HG03457 (cell line): ENCODE results near the gene SLC2A2.
"Not testable (repeated sequence)": the region's sequence is repeated elsewhere in the genome, so short reads cannot be mapped to it uniquely, and the experiment has no call there.

Source experiments
- ATAC-seq: cut with Tn5 transposase; IDR thresholded peaks from one replicate; pipeline ENCODE4 v1.9.1; 2021; ENCODE audit warnings: moderate number of reproducible peaks; ENCODE audit not compliant: unreplicated experiment

SLC2A2 gene

DNA sequence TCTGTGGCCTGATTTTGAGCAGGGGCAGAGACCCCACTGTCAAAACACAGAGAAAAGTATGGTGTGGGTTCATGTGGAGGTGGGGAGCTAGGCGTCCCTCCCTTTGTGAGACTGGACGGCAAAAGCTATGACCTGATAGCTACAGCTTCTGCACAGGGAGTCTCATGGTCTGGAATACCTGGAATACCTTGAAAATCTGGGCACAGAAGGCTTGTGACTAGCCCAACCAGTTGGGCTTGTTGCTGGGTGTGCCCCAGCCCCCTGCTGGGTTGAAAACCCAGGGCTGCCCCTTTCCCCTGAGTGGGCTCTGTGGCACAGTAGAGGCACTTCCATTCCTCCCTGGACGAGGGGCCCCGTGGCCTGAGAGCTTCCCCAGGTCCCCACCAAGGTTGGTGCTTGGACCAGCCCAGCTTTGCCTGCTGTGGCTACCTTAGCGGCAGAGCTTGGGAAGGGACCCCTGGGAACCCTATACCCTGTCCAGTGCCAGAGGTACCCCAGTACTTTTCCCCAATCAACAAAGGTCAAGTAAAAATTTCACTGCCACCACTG lies 37.3 kb downstream of the SLC2A2 start:
- ATAC-seq, result no peak

DNA sequence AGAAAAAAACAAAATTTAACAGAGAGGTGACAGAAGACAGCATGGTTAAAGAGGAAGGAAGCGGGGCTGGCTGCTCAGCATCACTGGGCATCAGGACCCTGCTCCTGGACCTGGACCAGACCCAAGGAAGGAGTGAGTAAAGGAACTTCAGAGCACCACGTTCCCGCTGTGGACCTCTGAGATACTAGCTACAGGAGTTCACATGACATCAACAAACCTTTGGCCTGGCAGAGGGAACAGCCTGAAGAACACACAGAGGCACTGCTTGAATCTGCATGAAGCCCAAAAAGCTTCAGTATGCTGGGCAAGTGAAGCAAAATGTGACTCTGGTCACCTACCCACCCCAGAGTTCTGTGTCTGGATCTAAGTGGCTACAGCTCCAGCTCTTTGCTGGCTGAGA lies 38.1 kb downstream of the SLC2A2 start:
- ATAC-seq, result no peak

DNA sequence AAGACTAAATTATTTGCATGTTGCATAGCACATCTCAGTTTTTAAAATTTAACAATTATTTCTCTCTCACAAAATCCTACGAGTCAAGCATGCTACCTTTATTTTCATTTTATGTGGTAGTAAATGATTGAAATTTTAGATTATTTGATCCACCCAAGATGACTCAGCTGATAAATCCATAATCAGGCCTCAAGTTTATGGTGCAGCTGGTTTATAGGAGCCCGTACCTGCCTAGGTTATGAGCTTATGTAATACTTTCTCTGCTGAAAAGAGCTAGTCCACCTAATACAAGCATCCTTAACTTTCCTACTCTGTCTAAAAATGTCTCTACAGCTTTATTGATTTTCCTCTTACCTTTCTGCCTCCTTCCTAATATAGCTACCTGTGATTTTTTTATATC lies 41.2 kb downstream of the SLC2A2 start:
- no peak for ATAC-seq

DNA sequence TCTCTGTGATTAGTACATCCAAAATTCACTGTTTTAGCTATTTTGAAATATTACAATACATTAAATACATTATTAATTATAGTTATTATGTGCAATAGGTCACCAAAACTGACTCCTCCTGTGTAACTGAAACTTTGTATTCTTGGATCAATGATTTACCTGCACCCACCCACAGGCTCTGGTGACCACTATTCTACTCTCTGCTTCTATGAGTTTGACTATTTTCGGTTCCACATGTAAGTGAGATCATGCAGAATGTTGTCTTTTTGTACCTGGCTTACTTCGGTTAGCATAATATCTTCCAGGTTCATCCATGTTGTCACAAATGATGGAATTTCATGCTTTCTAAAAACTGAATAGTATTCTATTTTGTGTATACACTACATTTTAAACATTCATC lies 43.8 kb downstream of the SLC2A2 start:
- peak; percentile 96 for ATAC-seq

DNA sequence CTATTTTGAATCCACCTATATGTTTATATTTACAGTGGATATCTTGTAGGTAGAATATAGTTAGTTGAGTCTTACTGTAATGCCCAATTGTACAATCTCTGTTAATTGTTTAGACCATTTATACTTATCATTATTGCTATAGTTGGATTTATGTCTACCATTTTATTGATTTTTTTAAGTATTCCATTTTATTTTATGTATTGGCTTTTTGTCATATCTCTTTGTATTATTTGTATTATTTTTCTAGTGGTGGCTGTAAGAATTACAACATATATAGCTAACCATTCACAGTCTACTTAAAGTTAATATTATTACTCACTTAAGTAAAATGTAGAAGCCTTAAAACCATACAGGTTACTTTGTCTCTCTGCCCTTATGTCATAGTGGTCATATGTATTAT lies 46.1 kb downstream of the SLC2A2 start:
- no peak for ATAC-seq

DNA sequence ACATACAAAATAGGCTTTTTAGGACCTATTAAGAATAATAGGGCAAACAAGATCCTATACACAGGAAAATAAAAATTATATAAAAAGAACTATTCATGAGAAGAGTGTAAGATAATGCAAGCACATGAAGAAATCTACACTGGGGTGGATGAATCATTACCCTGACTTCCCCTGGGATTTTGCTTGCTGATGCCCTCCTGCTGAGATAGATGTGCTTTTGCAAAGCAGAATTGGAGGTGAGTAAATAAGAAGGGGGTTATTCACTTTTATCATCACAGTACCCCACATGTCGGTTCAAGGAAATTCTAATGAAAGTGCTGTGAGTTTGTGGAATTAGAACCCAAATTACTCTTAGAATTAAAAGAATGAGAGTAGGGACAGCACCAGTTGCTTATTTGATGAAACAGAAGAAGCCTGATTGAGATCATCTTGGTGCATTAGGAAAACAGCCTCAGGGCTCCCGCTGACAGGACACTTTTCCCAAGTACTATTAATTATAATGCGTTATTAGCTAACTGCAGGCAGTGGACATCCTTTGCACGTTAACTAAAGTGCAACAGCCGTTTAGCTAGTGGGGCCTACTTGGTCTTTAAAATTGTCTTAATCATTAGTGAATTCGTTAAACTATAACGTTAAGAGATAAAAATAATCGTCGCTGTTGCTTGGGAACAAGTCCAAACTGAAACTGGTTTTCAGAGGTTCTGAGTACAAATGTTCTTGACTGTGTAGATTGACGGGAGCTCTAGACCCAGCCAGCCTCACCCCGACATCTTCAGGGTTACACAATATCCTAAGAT lies 48.4 kb downstream of the SLC2A2 start:
- ATAC-seq, result no peak

DNA sequence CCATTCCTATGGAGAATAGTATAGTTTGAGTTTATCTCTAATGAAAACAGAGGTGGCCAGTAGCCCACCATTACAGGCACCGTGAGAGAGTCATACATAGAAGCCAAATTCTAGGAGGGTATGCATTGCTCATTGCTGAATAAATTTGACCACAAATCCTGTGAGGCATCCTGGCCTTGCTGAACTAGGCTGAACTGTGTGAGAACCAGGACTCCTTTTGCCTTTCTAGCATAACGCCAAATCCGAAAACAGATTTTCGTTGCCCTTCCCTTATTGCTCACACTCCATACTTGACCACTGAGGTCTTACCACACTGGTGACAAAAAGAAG lies 50.4 kb downstream of the SLC2A2 start:
- no peak for ATAC-seq

DNA sequence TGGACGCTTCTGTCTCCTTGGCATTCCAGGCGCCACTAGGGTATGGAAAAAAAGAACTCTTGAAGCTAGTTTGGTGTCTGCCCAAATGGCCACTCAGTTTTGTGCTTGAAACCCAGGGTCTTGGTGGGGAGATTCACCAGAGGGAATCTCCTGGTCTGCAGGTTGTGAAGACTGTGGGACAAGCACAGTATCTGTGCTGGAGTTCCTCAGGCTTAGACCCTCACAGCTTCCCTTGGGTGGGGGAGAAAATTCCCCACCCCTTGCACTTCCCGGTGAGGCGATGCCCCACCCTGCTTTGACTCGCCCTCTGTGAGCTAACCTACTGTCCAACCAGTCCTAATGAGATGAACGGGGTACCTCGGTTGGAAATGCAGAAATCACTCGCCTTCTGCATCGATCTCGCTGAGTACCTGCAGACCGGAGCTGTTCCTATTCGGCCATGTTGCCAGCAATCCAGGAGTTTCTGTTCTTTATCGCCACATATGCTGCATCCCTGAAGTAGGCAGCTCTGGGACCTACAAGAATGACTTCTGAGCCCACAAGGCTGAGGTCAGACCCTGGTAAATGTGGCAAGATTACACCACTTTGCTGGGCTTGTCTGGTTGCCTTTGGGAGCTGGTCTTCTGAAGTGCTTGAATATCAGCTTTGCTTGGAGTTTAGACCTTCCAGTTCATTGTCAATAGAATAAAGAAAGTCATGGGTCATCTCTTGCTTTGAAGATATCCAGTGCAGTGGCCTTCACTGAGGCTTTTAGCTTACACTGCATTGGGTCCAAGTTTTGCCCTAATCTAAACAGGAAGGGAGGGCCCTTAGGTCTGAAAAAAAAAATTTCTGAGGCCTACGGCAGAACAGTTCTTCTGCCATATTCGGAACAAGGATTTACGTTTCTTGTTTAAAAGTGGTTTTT lies 51.0 kb downstream of the SLC2A2 start:
- ATAC-seq, result no peak

DNA sequence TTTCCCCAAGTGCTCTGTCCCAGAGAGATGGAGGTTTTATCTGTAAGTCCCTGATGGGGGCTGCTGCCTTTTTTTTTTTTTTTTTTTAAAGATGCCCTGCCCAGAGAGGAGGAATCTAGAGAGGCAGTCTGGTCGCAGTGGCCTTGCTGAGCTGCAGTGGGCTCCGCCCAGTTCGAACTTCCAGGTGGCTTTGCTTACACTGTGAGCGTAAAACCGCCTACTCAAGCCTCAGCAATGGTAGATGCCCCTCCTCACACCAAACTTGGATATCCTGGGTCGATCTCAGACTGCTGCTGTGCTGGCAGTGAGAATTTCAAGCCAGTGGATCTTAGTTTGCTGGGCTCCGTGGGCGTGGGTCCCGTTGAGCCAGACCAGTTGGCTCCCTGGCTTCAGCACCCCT lies 51.6 kb downstream of the SLC2A2 start:
- no peak for ATAC-seq

DNA sequence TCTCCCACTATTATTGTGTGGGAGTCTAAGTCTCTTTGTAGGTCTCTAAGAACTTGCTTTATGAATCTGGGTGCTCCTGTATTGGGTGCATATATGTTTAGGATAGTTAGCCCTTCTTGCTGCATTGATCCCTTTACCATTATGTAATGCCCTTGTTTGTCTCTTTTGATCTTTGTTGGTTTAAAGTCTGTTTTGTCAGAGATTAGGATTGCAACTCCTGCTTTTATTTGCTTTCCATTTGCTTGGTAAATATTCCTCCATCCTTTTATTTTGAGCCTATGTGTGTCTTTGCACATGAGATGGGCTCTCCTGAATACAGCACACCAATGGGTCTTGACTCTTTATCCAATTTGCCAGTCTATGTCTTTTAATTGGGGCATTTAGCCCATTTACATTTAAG lies 53.6 kb downstream of the SLC2A2 start:
- ATAC-seq, result not testable (repeated sequence)

DNA sequence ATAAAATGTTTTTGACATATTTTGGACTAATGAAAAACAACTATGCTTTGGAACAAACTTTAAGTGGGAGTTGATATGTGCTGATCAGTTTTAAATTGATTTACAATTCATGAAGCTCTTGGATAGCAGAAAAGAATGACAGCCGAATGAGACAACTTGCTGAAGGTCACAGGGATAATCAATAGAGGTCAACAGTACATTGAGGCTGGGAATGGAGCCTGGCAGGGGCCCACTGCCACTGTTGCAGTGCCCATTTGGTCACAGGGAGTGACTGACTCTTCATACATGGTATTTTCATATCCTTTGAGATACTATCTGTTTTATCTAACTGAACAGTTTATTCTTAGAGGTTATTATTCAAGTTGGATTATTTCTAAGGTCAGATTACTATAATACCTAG lies 59.4 kb downstream of the SLC2A2 start:
- ATAC-seq, result no peak

DNA sequence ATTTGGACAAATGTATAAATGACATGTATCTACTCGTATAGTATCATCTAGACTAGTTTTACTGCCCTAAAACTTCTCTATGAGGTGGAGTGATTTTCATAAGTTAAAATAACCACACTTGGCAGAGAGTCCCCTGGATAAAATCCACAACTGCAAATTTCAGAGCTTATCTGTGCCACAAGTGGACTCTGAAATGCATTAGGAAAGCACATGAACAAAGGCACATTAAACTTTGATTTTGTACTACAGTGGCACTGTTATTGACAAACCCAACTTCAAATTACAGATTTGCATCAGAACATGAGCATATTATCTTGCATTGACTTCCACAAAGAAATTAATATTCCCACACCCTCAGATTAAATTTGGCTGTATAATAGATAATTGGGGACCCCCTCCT lies 60.0 kb downstream of the SLC2A2 start:
- ATAC-seq, result no peak

DNA sequence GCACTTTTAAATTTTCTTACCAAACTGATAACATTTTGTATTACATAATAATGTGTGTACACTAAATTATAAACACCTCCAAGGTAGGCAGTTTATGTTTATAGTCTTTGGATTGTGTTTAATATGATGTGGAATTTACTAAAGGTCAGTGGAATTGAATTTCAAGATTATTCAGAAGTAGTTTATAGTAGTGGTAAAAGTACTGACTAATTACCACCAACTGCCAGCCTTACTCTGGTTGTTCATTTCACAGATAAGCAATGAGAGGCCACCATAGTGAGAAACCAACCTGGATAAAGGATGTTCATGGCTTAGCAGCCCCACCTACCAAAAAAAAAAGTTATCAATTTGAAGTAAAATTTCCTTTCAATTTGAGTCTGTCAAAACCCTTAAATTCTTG lies 64.1 kb downstream of the SLC2A2 start:
- ATAC-seq, result no peak

DNA sequence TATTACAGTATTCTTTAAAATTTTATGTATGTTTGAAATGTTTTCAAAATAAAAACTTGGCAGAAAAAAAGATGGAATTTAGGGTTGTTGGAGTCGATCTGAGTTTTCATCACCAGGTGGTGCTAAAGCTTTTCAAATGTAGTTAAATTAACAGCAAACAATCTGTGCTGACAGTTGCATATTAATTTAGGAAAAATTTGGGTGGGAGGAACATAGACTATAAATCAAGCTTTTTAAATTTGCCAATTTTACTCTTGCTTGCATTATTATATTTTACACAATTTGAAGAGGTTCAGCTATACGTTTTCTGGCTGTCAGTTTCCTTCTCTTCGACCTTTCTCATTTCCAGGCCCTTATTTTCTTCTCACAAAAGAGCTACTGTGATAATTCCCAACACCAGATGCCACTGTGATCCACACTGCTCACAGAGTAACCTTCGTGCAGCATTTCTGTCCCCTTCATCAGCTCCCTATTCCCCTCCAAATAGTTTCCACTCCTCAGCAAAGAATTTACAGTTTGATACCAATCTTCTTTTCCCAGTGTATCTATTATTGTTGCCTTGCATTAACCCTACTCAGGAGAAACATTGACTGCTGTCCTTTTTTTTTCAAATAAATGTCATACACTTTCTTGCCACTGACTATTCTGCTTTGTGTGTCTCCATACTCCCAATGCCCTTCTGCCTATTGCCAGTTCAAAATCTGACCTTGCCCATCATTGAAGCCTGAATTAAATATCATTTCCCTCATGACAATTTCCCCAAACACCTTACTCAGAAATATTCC lies 64.7 kb downstream of the SLC2A2 start:
- no peak for ATAC-seq

DNA sequence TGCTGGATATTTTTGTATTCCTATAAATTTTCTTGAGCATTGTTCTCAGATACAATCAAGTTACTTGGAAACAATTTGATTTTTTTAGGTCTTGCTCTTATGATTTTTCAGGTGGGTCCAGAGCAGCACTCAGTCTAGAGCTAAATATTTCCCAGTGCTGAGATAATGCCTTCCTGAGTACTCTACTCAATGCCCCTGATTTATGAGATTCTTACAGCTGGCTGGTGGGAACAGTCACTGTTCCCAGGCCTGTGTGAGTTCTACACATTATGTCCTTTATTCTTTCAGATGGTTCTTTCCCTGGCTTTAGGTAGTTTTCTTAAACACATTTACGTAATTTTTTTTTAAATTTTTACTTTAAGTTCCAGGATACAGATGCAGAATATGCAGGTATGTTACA lies 67.1 kb downstream of the SLC2A2 start:
- no peak for ATAC-seq

DNA sequence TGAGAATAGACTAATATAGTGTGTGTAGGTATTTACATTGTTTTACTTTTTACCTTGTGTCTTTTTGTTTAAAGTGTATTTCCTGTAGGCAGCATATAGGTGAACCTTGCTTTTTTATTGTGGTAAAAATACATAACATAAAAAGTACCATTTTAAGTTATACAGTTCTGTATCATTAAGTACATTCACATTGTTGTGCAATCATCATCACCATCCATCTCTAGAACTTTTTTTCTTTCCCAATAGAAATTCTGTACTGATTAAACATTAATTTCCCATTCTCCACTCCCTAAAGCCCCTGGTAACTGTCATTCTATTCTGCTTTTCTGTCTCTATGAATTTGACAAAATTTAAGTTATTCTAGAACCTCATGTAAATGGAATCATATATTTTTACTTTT lies 69.9 kb downstream of the SLC2A2 start:
- no peak for ATAC-seq

DNA sequence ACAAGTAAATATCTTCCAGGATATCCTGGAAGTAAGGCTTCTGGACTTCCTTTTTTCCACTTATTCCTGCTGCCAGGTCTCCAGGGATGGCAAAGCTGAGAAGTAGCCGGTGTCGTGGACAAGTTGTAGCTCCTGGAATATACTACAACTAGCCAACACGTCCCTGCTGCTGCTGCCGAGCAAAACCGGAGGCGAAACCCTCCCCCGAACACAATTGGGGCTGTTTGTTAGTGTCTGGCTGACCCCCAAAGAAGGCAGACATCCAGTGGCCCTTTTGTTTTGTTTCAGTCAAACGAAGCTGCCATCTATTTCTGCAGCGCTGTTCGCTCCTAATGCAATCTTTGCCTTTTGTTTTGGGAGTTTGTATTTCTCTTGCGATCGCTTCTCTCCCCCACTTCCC lies 72.8 kb downstream of the SLC2A2 start:
- no peak for ATAC-seq

DNA sequence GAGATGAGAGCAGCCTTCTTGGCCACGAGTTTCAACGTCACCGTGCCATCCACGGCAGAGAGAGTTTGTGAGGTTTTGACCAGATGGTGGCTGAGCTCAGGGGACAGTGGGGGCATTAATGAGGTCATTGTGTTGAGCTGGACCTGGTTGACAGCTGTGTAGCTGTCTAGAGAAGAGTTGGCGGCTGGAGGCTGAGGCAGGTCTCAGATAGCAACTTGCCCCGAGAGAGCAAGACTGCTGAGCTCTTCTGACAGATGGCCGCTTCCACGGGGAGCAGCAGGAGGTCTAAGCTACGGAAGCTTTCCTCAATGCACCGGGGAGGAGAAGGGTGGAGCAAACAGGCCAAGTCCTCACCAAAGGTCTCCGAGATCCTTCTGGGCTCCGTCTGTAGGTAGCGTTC lies 73.3 kb downstream of the SLC2A2 start:
- no peak for ATAC-seq

DNA sequence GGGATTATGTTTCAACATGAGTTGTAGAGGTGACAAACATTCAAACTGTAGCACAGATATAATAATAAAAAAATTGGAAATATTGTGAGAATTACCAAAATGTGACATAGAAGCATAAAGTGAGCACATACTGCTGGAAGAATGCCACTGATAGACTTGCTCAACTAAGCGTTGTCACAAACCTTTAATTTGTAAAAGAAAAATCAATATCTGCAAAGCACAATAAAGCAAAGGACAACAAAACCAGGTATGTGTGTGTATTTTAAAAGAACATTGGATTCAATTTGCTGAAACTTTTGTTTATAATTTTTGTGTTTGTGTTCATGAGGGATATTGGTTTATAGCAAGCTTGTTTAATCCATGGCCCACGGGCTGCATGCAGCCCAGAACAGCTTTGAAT lies 77.3 kb downstream of the SLC2A2 start:
- no peak for ATAC-seq

DNA sequence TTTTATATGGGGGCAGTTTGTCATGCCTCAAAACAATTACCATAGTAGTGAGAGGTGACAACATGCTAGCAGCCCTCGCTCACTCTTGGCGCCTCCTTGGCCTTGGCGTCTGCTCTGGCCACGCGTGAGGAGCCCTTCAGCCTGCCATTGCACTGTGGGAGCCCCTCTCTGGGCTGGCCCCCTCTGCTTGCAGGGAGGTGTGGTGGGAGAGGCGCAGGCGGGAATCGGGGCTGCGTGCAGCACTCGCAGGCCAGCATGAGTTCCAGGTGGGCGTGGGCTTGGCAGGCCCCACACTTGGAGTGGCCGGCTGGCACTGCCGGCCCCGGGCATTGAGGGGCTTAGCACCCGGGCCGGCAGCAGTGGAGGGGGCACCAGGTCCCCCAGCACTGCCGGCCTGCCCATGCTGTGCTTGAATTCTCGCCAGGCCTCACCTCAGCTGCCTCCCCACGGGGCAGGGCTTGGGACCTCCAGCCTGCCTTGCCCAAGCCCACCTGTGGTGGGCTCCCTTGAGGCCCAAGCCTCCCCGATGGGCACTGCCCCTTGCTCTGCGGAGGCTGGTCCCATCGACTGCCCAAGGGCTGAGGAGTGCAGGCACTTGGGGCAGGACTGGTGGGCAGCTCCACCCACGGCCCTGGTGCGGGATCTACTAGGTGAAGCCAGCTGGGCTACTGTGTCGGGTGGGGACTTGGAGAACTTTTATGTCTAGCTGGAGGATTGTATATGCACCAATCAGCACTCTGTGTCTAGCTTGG lies 79.3 kb downstream of the SLC2A2 start:
- no peak for ATAC-seq
